Adrenal gland (tissue), 12 donors: ENCODE results near the gene PLOD3. TPM values are rescaled to one million over a fixed set of nuclear protein-coding genes. Genes with fewer than 3 reads are reported as not detected.
A peak's percentile ranks its signal among the peaks of the same experiment; 100 is the strongest.

Source experiments
- DNase-seq, 7 donors: peaks; one replicate each; pipeline ENCODE4 v3.0.0-alpha.2; 2019 to 2020
- H3K27ac ChIP-seq, 5 donors: fragments of 200-600 bp; sonication (generic) in 4 of 5; 1 replicate in 3 of 5; 2 replicates in 2 of 5; pipeline versions ENCODE4 v1.5.1 to v1.8.0; 2016 to 2020; ENCODE audit warnings: mild to moderate bottlenecking in 1 of 5
- H3K27me3 ChIP-seq: fragments of 200-600 bp; 2 replicates; pipeline ENCODE4 v1.8.0; 2021
- H3K36me3 ChIP-seq, 2 donors: fragments of 200-600 bp; replicated peaks in 1 of 2; 1 replicate in 1 of 2; 2 replicates in 1 of 2; pipeline versions ENCODE4 v1.5.1 to v1.8.0; 2018 to 2022
- H3K4me1 ChIP-seq, 2 donors: fragments of 200-600 bp; replicated peaks in 1 of 2; 1 replicate in 1 of 2; 2 replicates in 1 of 2; pipeline versions ENCODE4 v1.5.1 to v1.8.0; 2018 to 2021
- H3K4me3 ChIP-seq, 4 donors: fragments of 200-600 bp; sonication (generic) in 3 of 4; one replicate each; pipeline ENCODE4 v1.5.1; 2016 to 2018
- H3K9me3 ChIP-seq, 3 donors: fragments of 200-600 bp; sonication (generic) in 1 of 3; replicated peaks in 1 of 3; 1 replicate in 2 of 3; 2 replicates in 1 of 3; pipeline versions ENCODE4 v1.5.1 to v1.8.0; 2016 to 2021
- CTCF ChIP-seq, 6 experiments: fragments of 450-650 bp in 4 of 6; fragments of 200-600 bp in 2 of 6; sonication (generic) in 1 of 6; IDR thresholded peaks; 1 replicate in 5 of 6; 2 replicates in 1 of 6; pipeline versions ENCODE4 v1.5.1 to v1.8.0; 2016 to 2021; ENCODE audit warnings: antibody characterized with exemption in 6 of 6, mild to moderate bottlenecking in 2 of 6, moderate library complexity in 1 of 6
- POLR2A ChIP-seq, 2 donors: fragments of 450-650 bp; IDR thresholded peaks; one replicate each; pipeline ENCODE4 v1.6.1; 2017; ENCODE audit warnings: antibody characterized with exemption in 2 of 2, mild to moderate bottlenecking in 2 of 2, moderate library complexity in 1 of 2
- WGBS, 4 donors: extraction: QIAGEN DNeasy Blood & Tissue Kit in 2 of 4; methylation state at CpG; one replicate each; pipeline versions ENCODE4 v1.1.5 to v1.1.7; 2013 to 2017; 5-methylcytosine and 5-hydroxymethylcytosine counted together
- intact Hi-C, 2 donors: fragments of 100-400 bp; cut with DNase I; formaldehyde crosslinking; loops; one replicate each; pipeline versions ENCODE4 v1.14.1 to v1.15.0; 2022 to 2023
- polyA plus RNA-seq, 3 donors: library from polyadenylated mRNA; stranded (reverse); fragments of 200-250 nt in 2 of 3; fragments of 350-450 nt in 1 of 3; fragmentation: Illumina TruSeq in 1 of 3; extraction: RNeasy Lipid Tissue Mini Kit (QIAGEN cat#74804) in 1 of 3; gene quantifications; one replicate each; pipeline ENCODE4 v1.2.3, GENCODE V29; 2013 to 2014
- total RNA-seq, 9 donors: library from RNA; depleted of rRNA in 4 of 9; stranded (reverse); fragments of >200 nt in 4 of 9; fragments of 120-200 nt in 1 of 9; fragmentation: NEBNext Ultra II Directional in 1 of 9; extraction: Animal tissue kit (Norgen Biotek cat#: 25700) in 1 of 9; gene quantifications; one replicate each; pipeline versions ENCODE4 v1.1.0 to v1.2.4, GENCODE V29; 2013 to 2023
- donor health status: healthy with polysubstance abuse.
- donor health status: Bipolar disorder and iron deficiency.
- donor health status: DM: yes; HTN: yes; CAD: no.
- donor health status: DM: no; HTN: no; CAD: no.
- donor health status: DM: no; HTN: no; CAD: no.
- donor health status: DM: yes; HTN: yes; CAD: no.

Gene PLOD3
- total and polyA plus RNA-seq, 12 donors = 24.1 to 62.2 (median 51.4) TPM

GRCh38 chr7:101177644-101178043 is 39.7 kb downstream of the PLOD3 start:
- WGBS, 4 donors = 75 to 81% (median 81%) methylated on average over 2 of the region's 2 CpGs; no CpG with 5 or more reads in 1 of the 4 donors
- intact Hi-C loops = no loop called here

GRCh38 chr7:101175664-101176063 is 41.7 kb downstream of the PLOD3 start:
- H3K27me3 ChIP-seq = peaks cover 90% of the 10 kb centered on the region

More at GRCh38 chr7:101177644-101178043, 39.7 kb downstream of the PLOD3 start:
- TF ChIP-seq CTCF (IDR thresholded peaks at IDR 0.05) (no peak), POLR2A (IDR thresholded peaks at IDR 0.05) (no peak)
- no peak overlapping the region for H3K4me3 ChIP-seq
- peaks cover 79% of the 10 kb centered on the region for H3K27me3 ChIP-seq
- peaks cover 11 to 17% of the 10 kb centered on the region in 2 donors for H3K4me1 ChIP-seq
- DNase-seq = no peak
- no peaks in the 10 kb centered on the region for H3K36me3 ChIP-seq
- H3K9me3 ChIP-seq = no peaks in the 10 kb centered on the region
- H3K27ac ChIP-seq = no peak overlapping the region

GRCh38 chr7:101174322-101174854 is 43.0 kb downstream of the PLOD3 start:
- Histone ChIP-seq H3K27ac (no peak overlapping the region), H3K36me3 (no peaks in the 10 kb centered on the region), H3K4me3 (no peak overlapping the region), H3K9me3 (no peaks in the 10 kb centered on the region), H3K4me1 (peaks cover 12 to 22% of the 10 kb centered on the region in 2 donors), H3K27me3 (peaks cover 91% of the 10 kb centered on the region)
- intact Hi-C loops = no loop called here
- no peak for DNase-seq
- 9 to 23% (median 14%) methylated on average over 4 to 28 of the region's 28 CpGs for WGBS, 4 donors
- no peak for TF ChIP-seq POLR2A (IDR thresholded peaks at IDR 0.05)
- TF ChIP-seq CTCF (IDR thresholded peaks at IDR 0.05) = no peak

More at GRCh38 chr7:101175664-101176063, 41.7 kb downstream of the PLOD3 start:
- intact Hi-C loops = no loop called here
- TF ChIP-seq POLR2A (IDR thresholded peaks at IDR 0.05) (no peak), CTCF (IDR thresholded peaks at IDR 0.05) (no peak)
- no peaks in the 10 kb centered on the region for H3K9me3 ChIP-seq
- no peak overlapping the region for H3K4me3 ChIP-seq
- peaks cover 12 to 24% of the 10 kb centered on the region in 2 donors for H3K4me1 ChIP-seq
- 35 to 58% (median 43%) methylated on average over 2 to 3 of the region's 3 CpGs for WGBS, 4 donors
- H3K36me3 ChIP-seq = no peaks in the 10 kb centered on the region
- no peak for DNase-seq
- H3K27ac ChIP-seq = no peak overlapping the region

- Histone ChIP-seq H3K9me3 (no peaks in the 10 kb centered on the region), H3K27me3 (peaks cover 91% of the 10 kb centered on the region), H3K27ac (no peak overlapping the region), H3K4me3 (no peak overlapping the region), H3K36me3 (no peaks in the 10 kb centered on the region), H3K4me1 (peaks cover 12 to 22% of the 10 kb centered on the region in 2 donors)
- intact Hi-C loops = no loop called here
- TF ChIP-seq POLR2A (IDR thresholded peaks at IDR 0.05) (no peak), CTCF (IDR thresholded peaks at IDR 0.05) (no peak)
- DNase-seq = peak in 2 of 7 donors; percentile 24 to 44
- 3 to 9% (median 7%) methylated on average over 16 of the region's 16 CpGs for WGBS, 4 donors
Measured at GRCh38 chr7:101173752-101174244, 43.6 kb downstream of the PLOD3 start.
